ENCODE results near the gene COQ9. TPM values are rescaled to one million over a fixed set of nuclear protein-coding genes. Genes with fewer than 3 reads are reported as not detected.

COQ9 gene
- total RNA-seq, 1 donor from 2014 or later, result 37.6 TPM

- peaks cover 0 to 28% of the 10 kb centered on the region in 2 donors for H3K36me3 ChIP-seq
- no peaks in the 10 kb centered on the region for H3K9me3 ChIP-seq
- no peak overlapping the region for H3K27ac ChIP-seq
- DNase-seq (ENCODE audit: extremely low spot score in 2 of 2), result no peak
- no peak overlapping the region for H3K4me3 ChIP-seq
- peaks cover 69% of the 10 kb centered on the region for H3K4me1 ChIP-seq
- no peak for TF ChIP-seq CTCF (IDR thresholded peaks at IDR 0.05)
- no peak for TF ChIP-seq POLR2A (IDR thresholded peaks at IDR 0.05)
- no peak for TF ChIP-seq POLR2AphosphoS5 (IDR thresholded peaks at IDR 0.05; ENCODE audit: insufficient read depth in 1 of 2, low read depth in 1 of 2)
- H3K27me3 ChIP-seq, result no peaks in the 10 kb centered on the region
- intact Hi-C loops (cut with DNase I), result no loop called here
Measured at GRCh38 chr16:57474671-57475661, 27.7 kb downstream of the COQ9 start.

GRCh38 chr16:57475711-57476339 is 28.5 kb downstream of the COQ9 start:
- intact Hi-C loops (cut with DNase I), result no loop called here
- no peak for DNase-seq (ENCODE audit: extremely low spot score in 2 of 2)
- no peak for TF ChIP-seq POLR2AphosphoS5 (IDR thresholded peaks at IDR 0.05; ENCODE audit: insufficient read depth in 1 of 2, low read depth in 1 of 2)
- TF ChIP-seq CTCF (IDR thresholded peaks at IDR 0.05), result peak in 1 of 3 experiments; percentile 21
- H3K27me3 ChIP-seq, result no peaks in the 10 kb centered on the region
- no peak overlapping the region for H3K27ac ChIP-seq
- H3K4me1 ChIP-seq, result peaks cover 69% of the 10 kb centered on the region
- peaks cover 0 to 20% of the 10 kb centered on the region in 2 donors for H3K36me3 ChIP-seq
- no peaks in the 10 kb centered on the region for H3K9me3 ChIP-seq
- no peak overlapping the region for H3K4me3 ChIP-seq

- intact Hi-C loops (cut with DNase I), result no loop called here
Measured at GRCh38 chr16:57476546-57477410, 29.5 kb downstream of the COQ9 start.

More at GRCh38 chr16:57476546-57477410, 29.5 kb downstream of the COQ9 start:
- TF ChIP-seq CTCF (IDR thresholded peaks at IDR 0.05) (no peak), POLR2A (IDR thresholded peaks at IDR 0.05) (no peak), POLR2AphosphoS5 (IDR thresholded peaks at IDR 0.05; ENCODE audit: insufficient read depth in 1 of 2, low read depth in 1 of 2) (no peak)
- Histone ChIP-seq H3K4me3 (no peak overlapping the region), H3K4me1 (peaks cover 64% of the 10 kb centered on the region), H3K9me3 (no peaks in the 10 kb centered on the region), H3K27me3 (no peaks in the 10 kb centered on the region), H3K36me3 (peaks cover 0 to 16% of the 10 kb centered on the region in 2 donors), H3K27ac (peak overlapping the region; percentile 33)
- no peak for DNase-seq (ENCODE audit: extremely low spot score in 2 of 2)

Data from vagina (tissue), 2 donors.